LNCaP clone FGC (cell line): ENCODE results near the gene SPATA31C1.

Experiments used
- DNase-seq: peaks from one replicate; pipeline ENCODE4 v3.0.0-alpha.2; 2011; ENCODE audit warnings: low read depth
- H3K4me3 ChIP-seq: 2 replicates; pipeline ENCODE4 v1.5.1; 2011; ENCODE audit warnings: mild to moderate bottlenecking, low read depth, low read length, control low read depth
- TF ChIP-seq, protein P1 (sequence below): IDR thresholded peaks from 2 replicates; pipeline ENCODE4 v1.5.1; 2012; ENCODE audit warnings: mild to moderate bottlenecking; ENCODE audit not compliant: control insufficient read depth, insufficient read depth; ENCODE audit errors: extremely low read depth

The SPATA31C1 gene

DNA sequence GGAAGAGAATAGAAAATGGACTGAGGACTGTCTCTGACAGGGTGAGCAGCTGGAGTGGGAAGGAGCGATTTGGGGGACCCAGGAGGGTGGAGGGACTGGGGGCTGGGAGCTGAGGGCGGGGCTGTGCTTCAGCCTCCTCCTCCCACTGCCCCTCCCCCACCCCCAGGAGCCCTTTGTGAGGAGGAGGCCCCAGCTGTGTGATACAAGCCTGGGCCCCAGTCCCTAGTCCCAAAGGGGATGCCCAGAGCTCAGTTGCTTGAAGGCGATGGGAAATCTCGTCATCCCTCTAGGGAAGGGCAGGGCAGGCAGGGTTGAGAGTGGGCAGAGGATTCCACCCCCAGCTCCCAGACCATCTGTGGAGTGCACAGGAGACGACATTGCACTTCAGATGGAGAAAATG, 35.1 kb upstream of the SPATA31C1 start, which contains the start of gene SPATA31E1:
Gene SPATA31E1, plus strand, starts transcription at position 251 of the 400 bp plus-strand sequence. Its CDS starts 15 bp downstream, at position 266.
- TF ChIP-seq, protein P1, sequence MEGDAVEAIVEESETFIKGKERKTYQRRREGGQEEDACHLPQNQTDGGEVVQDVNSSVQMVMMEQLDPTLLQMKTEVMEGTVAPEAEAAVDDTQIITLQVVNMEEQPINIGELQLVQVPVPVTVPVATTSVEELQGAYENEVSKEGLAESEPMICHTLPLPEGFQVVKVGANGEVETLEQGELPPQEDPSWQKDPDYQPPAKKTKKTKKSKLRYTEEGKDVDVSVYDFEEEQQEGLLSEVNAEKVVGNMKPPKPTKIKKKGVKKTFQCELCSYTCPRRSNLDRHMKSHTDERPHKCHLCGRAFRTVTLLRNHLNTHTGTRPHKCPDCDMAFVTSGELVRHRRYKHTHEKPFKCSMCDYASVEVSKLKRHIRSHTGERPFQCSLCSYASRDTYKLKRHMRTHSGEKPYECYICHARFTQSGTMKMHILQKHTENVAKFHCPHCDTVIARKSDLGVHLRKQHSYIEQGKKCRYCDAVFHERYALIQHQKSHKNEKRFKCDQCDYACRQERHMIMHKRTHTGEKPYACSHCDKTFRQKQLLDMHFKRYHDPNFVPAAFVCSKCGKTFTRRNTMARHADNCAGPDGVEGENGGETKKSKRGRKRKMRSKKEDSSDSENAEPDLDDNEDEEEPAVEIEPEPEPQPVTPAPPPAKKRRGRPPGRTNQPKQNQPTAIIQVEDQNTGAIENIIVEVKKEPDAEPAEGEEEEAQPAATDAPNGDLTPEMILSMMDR: no peak
- DNase-seq: no peak
- no peak within 1 kb of the TSS for H3K4me3 ChIP-seq

DNA sequence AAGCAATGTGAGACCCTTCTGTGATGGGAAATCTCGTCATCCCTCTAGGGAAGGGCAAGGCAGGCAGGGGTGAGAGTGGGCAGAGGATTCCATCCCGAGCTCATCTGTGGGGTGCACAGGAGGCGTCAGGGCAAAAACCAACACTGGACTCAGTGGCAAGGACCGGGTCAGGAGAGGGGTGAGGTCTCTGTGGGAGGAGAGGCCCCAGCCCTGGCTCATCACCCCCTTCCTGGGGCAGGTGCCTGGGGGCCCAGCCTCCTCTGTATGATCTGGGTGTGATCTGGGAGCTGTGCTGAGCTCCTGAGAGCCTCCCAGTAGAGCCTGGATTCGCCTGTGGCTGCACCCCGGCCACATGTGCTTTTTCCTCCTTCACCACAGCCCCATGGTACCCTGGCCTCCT, 34.5 kb upstream of the SPATA31C1 start:
- no peak overlapping the region for H3K4me3 ChIP-seq
- TF ChIP-seq, protein P1: no peak
- DNase-seq: no peak

DNA sequence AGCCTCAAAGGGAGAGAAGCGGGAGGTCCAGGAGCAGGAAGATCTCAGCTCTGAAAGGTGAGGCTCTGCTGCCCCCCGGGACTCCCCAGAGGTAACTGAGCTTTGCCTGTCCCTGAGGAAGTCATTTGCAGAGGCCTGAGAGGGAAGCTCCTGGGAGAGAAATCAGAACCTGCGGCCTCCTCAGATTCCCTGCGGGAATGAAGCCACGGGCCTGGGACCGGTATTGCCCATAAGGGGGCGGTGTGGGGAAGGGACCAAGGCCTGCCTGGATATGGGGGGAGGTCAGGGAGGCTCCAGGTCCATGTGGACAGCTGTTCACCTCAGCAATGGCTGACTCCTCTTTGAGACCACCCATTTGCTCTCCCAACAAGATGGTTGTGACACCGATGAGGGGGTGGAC, 33.8 kb upstream of the SPATA31C1 start:
- no peak for DNase-seq
- TF ChIP-seq, protein P1: 0 out of 2 replicates have a peak, but pooled peaks have one; percentile 6
- H3K4me3 ChIP-seq: no peak overlapping the region

DNA sequence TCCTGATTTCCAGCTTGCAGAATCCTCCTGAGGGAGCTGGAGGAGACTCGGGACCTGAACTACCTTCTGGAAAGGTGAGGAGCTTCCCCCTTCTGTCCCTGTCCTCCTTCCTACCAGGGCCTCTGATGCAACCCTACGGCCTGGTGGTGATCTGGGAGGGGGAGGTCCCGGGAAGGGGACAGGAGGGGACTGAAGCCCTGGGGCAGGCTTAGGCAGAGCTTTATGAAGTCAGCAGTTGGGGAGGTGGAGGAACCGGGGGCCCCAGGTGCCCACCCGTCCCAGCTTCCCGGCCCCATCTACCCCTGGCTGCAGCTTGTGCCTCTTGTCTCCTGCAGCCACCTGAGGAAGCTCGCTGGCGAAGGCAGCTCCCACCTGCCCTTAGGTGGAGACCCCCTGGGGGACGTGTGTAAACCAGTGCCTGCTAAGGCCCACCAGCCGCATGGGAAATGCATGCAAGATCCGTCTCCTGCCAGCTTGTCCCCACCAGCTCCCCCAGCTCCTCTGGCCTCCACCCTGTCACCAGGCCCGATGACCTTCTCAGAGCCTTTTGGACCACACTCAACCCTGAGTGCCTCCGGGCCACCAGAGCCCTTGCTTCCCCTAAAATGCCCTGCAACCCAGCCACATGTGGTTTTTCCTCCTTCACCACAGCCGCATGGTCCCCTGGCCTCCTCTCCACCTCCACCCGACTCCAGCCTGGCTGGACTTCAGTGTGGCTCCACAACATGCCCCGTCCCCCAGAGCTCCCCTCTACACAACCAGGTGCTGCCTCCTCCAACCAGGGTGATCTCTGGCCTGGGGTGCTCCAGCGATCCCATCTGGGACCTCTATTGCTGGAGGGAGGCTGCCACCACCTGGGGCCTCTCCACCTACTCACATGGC, 32.9 kb upstream of the SPATA31C1 start:
- TF ChIP-seq, protein P1: no peak
- H3K4me3 ChIP-seq: no peak overlapping the region
- DNase-seq: no peak

DNA sequence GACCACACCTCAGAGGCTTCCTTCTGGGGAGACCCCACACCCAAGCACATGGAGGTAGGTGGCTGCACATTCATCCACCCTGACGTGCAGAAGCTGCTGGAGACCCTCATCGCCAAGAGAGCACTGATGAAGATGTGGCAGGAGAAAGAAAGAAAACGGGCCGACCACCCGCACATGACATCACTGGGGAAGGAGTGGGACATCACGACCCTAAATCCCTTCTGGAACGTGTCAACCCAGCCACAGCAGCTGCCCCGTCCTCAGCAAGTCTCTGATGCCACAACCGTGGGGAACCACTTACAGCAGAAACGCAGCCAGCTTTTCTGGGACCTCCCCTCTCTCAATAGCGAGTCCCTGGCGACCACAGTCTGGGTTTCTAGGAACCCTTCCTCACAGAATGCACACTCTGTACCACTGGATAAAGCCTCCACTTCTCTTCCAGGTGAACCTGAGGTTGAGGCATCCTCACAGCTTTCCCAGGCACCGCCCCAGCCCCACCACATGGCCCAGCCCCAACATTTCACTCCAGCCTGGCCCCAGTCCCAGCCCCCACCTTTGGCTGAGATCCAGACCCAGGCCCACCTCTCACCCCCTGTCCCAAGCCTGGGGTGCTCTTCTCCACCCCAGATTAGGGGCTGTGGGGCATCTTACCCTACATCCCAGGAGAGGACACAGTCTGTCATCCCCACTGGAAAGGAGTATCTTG, 32.1 kb upstream of the SPATA31C1 start:
- no peak overlapping the region for H3K4me3 ChIP-seq
- TF ChIP-seq, protein P1: no peak
- no peak for DNase-seq

DNA sequence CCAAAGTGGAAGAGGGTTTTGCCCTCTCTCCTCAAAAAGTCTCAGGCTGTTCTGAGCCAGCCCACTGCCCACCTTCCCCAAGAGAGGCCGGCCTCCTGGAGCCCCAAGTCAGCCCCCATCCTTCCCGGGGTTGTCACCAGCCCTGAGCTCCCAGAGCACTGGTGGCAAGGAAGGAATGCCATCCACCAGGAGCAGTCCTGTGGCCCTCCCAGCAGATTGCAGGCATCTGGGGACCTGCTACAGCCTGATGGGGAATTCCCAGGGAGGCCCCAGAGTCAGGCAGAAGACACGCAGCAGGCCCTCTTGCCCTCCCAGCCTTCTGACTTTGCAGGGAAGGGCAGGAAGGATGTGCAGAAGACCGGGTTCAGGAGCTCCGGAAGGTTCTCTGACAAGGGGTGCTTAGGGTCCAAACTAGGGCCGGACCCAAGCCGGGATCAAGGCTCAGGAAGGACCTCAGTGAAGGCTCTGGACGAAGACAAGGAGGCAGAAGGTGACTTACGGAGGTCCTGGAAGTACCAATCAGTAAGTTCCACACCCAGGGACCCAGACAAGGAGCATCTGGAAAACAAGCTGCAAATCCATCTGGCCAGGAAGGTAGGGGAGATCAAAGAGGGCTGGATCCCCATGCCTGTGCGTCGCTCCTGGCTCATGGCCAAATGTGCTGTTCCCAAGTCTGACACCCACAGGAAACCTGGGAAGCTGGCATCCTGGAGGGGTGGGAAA, 31.4 kb upstream of the SPATA31C1 start:
- TF ChIP-seq, protein P1: no peak
- no peak overlapping the region for H3K4me3 ChIP-seq
- no peak for DNase-seq
